Skin epidermis (tissue), 12 donors: ENCODE data around the gene PLCD4.

Experiments
- H3K27ac ChIP-seq, 21 experiments: fragments of 200-600 bp; sonication (generic) in 11 of 21; one replicate each; pipeline ENCODE4 v1.5.0; 2020; ENCODE audit warnings: mild to moderate bottlenecking in 3 of 21, inconsistent platforms in 2 of 21, moderate library complexity in 2 of 21
- H3K4me3 ChIP-seq, 7 experiments: fragments of 200-600 bp; sonication (generic) in 2 of 7; one replicate each; pipeline ENCODE4 v1.5.0; 2020; ENCODE audit warnings: inconsistent platforms in 2 of 7, mild to moderate bottlenecking in 2 of 7, moderate library complexity in 1 of 7

Gene PLCD4

DNA sequence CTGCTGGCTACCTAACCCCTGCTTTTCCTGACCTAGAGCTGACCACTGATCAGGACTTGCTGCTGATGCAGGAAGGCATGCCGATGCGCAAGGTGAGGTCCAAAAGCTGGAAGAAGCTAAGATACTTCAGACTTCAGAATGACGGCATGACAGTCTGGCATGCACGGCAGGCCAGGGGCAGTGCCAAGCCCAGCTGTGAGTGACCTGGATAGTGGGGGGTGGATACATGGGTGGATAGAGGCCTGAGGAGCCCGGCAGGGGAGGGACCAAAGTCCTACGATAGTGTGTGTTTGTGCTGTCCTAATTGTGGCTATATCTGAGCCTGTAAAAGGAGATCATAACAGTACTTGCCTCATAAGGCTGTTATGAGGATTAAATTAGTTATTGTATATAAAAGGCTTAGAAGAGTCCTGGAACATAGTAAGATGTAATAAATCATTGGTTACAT lies 8.2 kb downstream of the PLCD4 start:
- no peak overlapping the region for H3K4me3 ChIP-seq
- H3K27ac ChIP-seq, result no peak overlapping the region

DNA sequence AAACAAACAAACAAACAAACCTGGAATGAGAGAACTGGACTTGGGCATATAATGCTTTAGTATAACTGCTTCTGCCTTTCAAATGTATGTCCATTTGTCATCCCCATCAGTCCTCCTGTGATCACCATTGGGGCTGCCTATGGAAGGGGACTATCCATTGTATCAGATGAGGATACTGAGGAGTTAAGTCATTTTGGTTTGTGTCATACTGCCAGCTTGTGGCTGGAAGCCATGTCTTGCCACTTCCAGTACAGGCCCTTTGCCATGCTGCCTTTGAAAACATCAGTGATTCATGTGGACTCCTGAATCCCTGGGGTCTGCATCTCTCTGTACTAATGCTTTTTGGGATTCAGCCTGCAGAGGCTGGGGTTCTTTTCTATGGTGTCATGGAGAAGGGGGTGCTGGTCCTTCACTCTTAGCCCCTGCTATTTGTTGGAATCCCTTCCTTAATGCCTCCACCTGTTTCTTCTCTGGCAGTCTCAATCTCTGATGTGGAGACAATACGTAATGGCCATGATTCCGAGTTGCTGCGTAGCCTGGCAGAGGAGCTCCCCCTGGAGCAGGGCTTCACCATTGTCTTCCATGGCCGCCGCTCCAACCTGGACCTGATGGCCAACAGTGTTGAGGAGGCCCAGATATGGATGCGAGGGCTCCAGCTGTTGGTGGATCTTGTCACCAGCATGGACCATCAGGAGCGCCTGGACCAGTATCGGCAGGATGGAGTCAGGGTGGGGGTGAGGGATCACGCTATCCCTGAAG lies 10.6 kb downstream of the PLCD4 start:
- Histone ChIP-seq H3K27ac (no peak overlapping the region), H3K4me3 (no peak overlapping the region)

DNA sequence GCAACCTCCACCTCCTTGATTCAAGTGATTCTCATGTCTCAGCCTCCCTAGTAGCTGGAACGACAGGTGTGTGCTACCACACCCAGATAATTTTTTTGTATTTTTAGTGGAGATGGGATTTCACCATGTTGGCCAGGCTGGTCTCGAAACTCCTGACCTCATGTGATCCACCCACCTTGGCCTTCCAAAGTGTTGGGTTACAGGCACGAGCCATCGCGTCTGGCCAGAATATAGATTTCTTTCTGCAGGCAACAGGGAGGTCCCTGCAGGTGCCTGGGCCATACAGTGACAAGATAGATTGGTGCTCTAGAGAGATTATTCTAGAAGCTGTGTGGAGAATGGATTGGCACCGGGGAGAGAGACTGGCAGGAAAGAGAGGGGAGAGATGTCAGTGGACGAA lies 13.3 kb downstream of the PLCD4 start:
- Histone ChIP-seq H3K27ac (no peak overlapping the region), H3K4me3 (no peak overlapping the region)

DNA sequence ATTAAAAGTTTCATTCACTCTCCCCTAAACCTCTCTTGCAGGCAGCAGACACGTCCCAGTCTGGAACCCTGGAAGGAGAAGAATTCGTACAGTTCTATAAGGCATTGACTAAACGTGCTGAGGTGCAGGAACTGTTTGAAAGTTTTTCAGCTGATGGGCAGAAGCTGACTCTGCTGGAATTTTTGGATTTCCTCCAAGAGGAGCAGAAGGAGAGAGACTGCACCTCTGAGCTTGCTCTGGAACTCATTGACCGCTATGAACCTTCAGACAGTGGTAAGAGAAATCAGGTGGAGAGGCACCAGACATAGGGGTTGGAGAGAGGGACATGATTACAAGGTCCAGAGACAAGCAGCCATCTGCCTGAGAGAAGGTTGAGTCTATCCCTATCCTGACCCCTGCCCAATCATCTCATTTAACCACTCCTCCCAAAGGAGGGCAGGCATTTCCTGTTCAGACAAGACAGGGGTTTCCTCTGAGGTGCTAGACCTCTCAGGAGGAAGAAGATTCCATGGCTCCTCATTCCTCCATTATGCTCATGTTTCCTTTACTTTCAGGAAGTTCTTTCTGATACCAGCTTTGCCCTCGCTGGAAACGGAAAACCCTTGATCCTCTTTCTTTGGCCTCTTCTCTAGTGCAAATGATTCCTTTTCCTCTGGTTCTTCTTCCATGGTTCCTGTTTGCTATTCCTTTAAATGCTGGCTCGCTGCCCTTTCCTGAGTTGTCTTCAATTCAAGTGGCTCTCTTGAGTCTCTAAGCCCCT lies 15.1 kb downstream of the PLCD4 start:
- Histone ChIP-seq H3K4me3 (no peak overlapping the region), H3K27ac (no peak overlapping the region)

GRCh38 chr2:218623366-218623705 lies 15.6 kb downstream of the PLCD4 start:
- Histone ChIP-seq H3K4me3 (no peak overlapping the region), H3K27ac (no peak overlapping the region)

DNA sequence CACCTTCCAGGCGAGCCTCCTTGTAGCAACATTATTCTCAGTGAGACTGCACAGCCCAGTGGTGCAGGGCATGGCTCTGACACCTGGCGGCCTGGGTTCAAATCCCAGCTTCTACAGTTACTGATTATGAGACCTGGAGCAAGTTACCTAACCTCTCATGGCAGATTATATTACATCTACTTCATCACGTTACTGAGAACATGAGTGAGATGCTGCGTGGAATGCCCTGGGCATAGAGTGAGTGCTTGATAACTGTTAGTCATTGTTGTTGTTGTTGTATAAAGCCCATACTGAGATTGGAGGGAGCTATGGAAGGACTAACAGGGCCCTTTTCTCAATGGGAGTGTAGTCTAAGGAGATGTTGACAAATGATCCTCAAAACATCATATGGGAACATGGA lies 18.7 kb downstream of the PLCD4 start:
- Histone ChIP-seq H3K4me3 (no peak overlapping the region), H3K27ac (no peak overlapping the region)

DNA sequence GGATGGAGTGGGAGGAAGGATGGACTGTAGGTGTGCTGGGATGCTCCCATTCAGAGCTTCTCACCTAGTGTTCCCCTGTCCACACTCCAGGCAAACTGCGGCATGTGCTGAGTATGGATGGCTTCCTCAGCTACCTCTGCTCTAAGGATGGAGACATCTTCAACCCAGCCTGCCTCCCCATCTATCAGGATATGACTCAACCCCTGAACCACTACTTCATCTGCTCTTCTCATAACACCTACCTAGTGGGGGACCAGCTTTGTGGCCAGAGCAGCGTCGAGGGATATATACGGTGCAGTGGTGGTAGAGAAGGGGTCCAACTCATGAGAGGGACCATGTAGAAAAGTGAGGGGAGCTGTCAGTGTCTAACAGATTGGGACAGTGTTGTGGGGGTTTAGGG lies 20.2 kb downstream of the PLCD4 start:
- H3K27ac ChIP-seq, result no peak overlapping the region
- H3K4me3 ChIP-seq, result no peak overlapping the region

DNA sequence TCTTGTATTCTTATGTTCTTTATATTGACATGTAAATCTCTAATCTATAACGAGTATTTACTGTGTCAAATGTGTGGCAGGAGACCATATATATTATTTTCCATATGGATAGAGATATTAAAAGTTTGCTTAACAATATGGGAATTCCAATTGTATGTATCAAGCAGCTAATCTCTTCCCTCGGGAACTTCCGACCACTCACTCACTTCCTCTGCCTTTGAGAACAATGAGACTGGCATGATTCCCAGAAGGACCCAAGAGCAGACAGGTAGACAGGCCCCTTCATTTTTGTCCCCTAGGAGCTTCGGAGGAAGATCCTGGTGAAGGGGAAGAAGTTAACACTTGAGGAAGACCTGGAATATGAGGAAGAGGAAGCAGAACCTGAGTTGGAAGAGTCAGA lies 24.1 kb downstream of the PLCD4 start:
- Histone ChIP-seq H3K27ac (no peak overlapping the region), H3K4me3 (no peak overlapping the region)

DNA sequence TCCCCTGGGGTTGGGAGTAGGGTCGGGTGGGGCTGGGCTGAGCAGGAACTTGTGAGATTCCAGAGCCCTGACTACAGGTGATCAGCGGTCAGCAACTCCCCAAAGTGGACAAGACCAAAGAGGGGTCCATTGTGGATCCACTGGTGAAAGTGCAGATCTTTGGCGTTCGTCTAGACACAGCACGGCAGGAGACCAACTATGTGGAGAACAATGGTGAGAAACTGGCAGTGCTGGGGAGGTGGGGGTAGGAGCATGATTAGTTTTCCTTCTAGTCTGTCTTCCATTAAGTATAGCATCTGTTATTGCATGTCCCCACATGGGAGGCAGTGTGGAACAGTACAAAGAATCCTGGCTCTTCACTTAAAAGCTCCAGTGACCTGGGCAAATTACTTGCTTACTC lies 28.0 kb downstream of the PLCD4 start:
- no peak overlapping the region for H3K4me3 ChIP-seq
- H3K27ac ChIP-seq, result no peak overlapping the region

GRCh38 chr2:218638372-218638771 lies 30.7 kb downstream of the PLCD4 start:
- no peak overlapping the region for H3K27ac ChIP-seq
- H3K4me3 ChIP-seq, result no peak overlapping the region

DNA sequence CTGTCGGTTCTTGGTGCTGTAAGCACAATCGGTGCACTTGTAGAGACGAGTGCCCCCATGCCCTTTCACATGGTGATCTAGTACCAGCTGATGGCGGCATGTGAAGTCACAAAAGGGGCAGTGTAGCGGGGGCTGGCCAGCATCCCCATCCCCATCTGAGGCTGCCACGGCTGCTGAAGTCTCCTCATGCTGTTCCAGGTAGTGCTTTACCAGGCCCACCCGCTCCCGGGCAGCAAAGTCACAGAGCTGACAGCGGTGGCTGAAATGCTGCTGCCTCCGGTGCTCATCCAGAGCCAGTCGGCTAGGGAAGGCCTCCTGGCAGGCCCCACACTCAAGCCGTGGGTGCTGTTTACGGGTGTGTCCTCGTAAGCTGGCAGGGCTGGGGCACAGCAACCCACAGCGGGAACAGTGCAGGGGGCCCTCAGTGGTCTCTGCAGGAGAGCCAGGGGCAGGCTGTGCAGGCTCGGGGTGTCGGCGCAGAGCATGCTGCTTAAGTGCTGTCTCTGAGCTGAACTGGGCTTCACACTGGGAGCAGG lies 34.5 kb downstream of the PLCD4 start:
- H3K27ac ChIP-seq, result no peak overlapping the region

GRCh38 chr2:218642786-218643185 lies 35.1 kb downstream of the PLCD4 start:
- H3K27ac ChIP-seq, result no peak overlapping the region
- H3K4me3 ChIP-seq, result no peak overlapping the region

More for the DNA sequence above, 34.5 kb downstream of the PLCD4 start:
- no peak overlapping the region for H3K4me3 ChIP-seq

DNA sequence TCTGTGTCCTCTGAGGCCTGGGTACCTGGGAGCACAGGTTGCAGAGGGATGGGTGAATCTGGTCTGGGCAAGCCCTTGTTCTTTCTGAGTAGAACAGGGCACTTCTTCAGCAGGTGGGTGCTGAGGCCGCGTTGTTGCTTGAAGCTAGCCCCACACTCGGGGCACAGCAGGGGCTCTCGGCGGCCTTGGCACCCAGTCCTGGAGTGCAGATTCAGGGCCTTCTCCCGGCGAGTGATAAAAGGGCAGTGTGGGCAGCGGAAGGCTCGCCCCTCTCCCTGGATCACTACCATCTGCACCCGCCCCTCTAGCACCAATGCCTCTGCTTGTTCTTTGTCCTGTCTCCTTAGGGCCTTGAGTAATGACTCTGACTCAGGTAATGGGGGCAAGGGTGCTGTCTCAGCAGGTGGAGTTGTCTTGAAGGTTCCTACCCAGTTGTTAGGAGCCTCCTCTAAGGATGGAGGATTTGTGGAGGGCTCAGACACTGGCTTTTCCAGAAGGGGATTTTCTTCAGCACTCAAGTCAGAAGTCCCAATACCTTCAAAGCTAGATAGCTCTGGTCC lies 36.1 kb downstream of the PLCD4 start:
- H3K4me3 ChIP-seq, result no peak overlapping the region
- no peak overlapping the region for H3K27ac ChIP-seq

DNA sequence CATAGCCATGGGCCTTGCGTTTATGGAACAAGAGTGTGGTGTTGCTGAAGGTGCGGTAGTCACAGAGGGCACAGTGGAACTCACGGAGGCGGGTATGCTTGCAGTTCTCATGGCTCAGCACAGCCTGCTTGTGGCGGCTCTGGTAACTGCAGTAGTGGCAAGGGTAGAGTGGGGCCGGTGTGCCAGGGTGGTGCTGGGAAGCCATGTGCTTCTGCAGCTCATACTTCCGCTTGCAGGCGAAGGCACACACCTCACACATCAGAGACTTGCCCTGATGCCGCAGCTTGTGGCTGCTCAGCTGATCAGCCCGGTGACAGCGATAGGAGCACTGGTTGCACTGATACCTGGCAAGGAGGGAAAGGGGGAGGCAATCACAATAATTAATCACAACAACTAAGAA lies 37.0 kb downstream of the PLCD4 start:
- H3K27ac ChIP-seq, result no peak overlapping the region
- H3K4me3 ChIP-seq, result no peak overlapping the region

- H3K27ac ChIP-seq, result no peak overlapping the region
Measured at GRCh38 chr2:218645126-218645525, 37.4 kb downstream of the PLCD4 start.

DNA sequence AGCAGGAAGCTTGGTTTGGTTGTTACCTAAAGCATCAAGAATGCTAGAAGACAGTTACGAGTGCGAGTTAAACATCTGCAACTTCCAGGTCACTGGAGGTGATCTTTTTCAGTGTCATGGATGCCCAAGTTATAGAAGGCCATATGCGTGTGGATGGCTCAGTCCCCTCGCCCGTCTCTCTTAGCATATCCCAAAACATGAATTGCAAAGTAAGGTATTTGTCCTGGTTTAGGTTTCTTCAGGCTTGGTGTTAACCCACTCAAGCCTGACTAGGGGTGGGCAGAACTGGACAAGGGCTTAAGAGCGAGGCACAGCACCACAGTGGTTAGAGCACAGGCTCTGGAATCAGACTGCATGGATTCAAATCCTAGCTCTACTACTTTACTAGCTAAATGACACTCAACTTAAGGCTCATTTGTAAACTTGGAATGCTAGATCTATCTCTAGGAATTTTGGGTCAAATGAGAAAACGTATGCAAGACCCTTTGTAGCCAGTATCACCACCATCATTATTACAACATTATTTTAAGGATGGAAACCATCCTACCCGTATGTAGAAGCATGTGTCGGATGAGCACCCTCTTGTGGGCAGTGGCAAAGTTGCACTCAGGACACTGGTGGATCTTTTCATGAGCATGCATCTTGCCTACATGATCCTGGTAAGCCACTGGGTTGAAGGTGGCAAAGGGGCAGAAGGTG lies 40.5 kb downstream of the PLCD4 start:
- H3K27ac ChIP-seq, result no peak overlapping the region
- H3K4me3 ChIP-seq, result no peak overlapping the region

More at GRCh38 chr2:218645126-218645525, 37.4 kb downstream of the PLCD4 start:
- H3K4me3 ChIP-seq, result no peak overlapping the region

DNA sequence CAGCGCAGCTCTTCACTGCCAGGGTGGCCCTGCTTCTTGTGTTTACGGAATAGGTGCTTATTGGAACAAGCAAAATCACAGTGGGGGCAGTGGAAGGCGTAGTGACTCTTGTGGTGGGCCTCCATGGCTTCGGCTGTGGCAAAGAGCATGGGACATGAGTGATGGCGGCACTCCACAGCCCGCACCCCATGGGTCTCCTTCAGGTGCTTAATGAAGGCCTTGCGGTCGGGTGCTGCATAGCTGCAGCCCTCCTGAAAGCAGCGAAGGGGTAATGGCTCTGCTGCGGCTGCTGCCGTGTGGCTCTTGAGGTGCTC lies 41.0 kb downstream of the PLCD4 start:
- no peak overlapping the region for H3K4me3 ChIP-seq
- H3K27ac ChIP-seq, result no peak overlapping the region

DNA sequence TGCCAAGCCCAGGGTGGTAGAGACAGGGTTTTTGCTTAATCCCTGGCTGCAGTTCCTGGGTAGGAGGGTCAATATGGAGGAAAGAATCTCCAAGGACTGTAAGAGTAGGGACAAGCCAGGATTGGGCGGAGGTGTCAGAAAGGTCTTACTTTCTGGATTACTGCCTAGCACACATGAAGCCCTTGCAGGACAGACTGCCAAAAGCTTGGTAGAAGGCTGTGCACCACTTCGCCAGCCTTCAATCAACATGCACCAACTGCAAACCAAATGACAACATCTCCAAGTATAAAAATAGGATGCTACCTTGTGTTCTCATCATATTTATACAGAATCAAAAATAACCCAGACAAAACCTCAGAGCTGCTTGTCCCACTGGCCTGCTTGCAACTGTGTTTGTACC lies 48.1 kb downstream of the PLCD4 start:
- Histone ChIP-seq H3K4me3 (no peak overlapping the region), H3K27ac (no peak overlapping the region)

GRCh38 chr2:218658671-218659257 lies 51.1 kb downstream of the PLCD4 start:
- H3K27ac ChIP-seq, result peak overlapping the region in 20 of 21 experiments; percentile 38 to 86 (median 78)
- peak overlapping the region; percentile 63 to 95 (median 84) for H3K4me3 ChIP-seq
